Measurements from ENCODE around the gene CYGB.

DNA sequence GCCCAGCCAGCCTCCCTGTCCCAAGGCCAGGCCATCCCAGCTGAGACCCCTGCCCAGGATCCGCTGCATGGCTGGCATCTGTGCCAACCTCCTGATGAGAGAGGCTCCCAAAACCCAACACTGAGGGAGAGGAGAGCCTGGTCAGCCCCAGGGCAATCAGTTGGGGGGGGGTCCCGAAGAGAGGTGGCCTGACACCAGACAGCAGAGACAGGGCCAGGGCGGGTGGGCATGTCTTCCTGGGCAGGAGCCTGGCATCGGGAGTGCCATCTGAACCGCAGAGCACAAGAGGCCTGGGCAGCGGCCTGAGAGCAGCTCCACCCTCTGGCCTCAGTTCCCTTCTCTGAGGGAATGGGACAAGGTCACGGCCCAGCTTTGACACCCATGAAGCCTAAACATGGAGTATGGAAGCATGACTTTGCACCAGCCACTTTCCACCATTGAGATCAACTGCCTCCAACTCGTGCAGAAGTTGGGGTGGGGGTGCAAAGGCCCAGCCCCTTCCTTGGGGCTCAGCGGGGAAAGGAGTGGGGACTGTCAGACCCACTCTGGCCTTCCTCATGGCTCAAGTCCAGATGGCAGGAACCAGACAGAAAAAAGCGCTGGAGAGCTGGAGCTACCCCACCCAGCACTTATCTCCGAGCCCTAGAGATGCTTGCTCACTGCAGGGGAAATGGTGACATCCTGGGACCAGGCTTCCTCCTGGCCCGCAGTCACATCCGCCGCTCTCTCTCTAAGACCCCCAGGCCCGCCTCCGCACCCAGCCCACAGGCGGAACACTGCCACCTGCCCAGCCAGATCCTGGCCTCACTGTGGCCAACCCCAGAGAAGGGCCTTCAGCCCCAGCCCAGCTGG is 46.0 kb downstream of the CYGB start:
- TF ChIP-seq POLR2A (IDR thresholded peaks at IDR 0.05) (no peak), POLR2AphosphoS5 (IDR thresholded peaks at IDR 0.05) (no peak)
- TF ChIP-seq, protein P1, sequence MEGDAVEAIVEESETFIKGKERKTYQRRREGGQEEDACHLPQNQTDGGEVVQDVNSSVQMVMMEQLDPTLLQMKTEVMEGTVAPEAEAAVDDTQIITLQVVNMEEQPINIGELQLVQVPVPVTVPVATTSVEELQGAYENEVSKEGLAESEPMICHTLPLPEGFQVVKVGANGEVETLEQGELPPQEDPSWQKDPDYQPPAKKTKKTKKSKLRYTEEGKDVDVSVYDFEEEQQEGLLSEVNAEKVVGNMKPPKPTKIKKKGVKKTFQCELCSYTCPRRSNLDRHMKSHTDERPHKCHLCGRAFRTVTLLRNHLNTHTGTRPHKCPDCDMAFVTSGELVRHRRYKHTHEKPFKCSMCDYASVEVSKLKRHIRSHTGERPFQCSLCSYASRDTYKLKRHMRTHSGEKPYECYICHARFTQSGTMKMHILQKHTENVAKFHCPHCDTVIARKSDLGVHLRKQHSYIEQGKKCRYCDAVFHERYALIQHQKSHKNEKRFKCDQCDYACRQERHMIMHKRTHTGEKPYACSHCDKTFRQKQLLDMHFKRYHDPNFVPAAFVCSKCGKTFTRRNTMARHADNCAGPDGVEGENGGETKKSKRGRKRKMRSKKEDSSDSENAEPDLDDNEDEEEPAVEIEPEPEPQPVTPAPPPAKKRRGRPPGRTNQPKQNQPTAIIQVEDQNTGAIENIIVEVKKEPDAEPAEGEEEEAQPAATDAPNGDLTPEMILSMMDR (IDR thresholded peaks at IDR 0.05) = no peak
